Measurements from ENCODE around the gene FOXK2. TPM values are rescaled to one million over a fixed set of nuclear protein-coding genes. Genes with fewer than 3 reads are reported as not detected.

Gene FOXK2
- total RNA-seq, 2 experiments from 2014 or later = 76.2 to 144 TPM

DNA sequence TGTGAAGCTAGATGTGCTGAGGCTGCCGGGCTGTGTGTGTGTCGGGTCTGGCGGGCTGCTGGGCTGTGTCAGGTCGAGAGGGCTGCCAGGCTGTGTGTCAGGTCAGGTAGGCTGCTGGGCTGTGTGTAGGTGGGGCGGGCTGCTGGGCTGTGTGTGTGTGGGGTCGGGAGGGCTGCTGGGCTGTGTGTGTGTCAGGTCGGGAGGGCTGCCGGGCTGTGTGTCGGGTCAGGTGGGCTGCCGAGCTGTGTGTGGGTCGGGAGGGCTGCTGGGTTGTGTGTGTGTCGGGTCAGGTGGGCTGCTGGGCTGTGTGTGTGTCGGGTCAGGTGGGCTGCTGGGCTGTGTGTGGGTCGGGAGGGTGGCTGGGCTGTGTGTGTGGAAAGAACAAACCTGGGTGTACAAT, 120.1 kb downstream of the FOXK2 start:
- H3K4me1 ChIP-seq (ENCODE audit: insufficient read depth, low read length, poor library complexity, severe bottlenecking) = no peaks in the 10 kb centered on the region
- no peak overlapping the region for H3K4me3 ChIP-seq (ENCODE audit: low read depth, low read length, poor library complexity, severe bottlenecking)
- H3K9me2 ChIP-seq (ENCODE audit: insufficient read depth, low read length) = no peaks in the 10 kb centered on the region
- intact Hi-C loops (cut with micrococcal nuclease; ENCODE audit: unreplicated experiment) = no loop called here
- no peaks in the 10 kb centered on the region for H3K9me3 ChIP-seq (ENCODE audit: low read length)
- TF ChIP-seq EZH2phosphoT487 (IDR thresholded peaks at IDR 0.05; ENCODE audit: borderline replicate concordance, low read depth, low read length) = no peak
- TF ChIP-seq, protein P1, sequence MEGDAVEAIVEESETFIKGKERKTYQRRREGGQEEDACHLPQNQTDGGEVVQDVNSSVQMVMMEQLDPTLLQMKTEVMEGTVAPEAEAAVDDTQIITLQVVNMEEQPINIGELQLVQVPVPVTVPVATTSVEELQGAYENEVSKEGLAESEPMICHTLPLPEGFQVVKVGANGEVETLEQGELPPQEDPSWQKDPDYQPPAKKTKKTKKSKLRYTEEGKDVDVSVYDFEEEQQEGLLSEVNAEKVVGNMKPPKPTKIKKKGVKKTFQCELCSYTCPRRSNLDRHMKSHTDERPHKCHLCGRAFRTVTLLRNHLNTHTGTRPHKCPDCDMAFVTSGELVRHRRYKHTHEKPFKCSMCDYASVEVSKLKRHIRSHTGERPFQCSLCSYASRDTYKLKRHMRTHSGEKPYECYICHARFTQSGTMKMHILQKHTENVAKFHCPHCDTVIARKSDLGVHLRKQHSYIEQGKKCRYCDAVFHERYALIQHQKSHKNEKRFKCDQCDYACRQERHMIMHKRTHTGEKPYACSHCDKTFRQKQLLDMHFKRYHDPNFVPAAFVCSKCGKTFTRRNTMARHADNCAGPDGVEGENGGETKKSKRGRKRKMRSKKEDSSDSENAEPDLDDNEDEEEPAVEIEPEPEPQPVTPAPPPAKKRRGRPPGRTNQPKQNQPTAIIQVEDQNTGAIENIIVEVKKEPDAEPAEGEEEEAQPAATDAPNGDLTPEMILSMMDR (conservative IDR thresholded peaks at IDR 0.05; ENCODE audit: low read length) = no peak
- ChIA-PET POLR2A (no interaction called here), CTCF (ENCODE audit: unreplicated experiment) (no interaction called here)
- no peak overlapping the region for H2AFZ ChIP-seq (ENCODE audit: low read length)
- no peaks in the 10 kb centered on the region for H4K20me1 ChIP-seq (ENCODE audit: insufficient read depth, low read length)
- peaks cover 97% of the 10 kb centered on the region for H3K36me3 ChIP-seq (ENCODE audit: insufficient read depth, low read length)
- no peak for DNase-seq (ENCODE audit: low spot score)
- peaks cover 86% of the 10 kb centered on the region for H3K79me2 ChIP-seq (ENCODE audit: insufficient read depth, low read depth, low read length)
- no peak overlapping the region for H3K4me2 ChIP-seq (ENCODE audit: low read length)
- BruUV-seq (replicated peaks) = no TSS peak
- no peak overlapping the region for H3K27ac ChIP-seq (ENCODE audit: low read depth, low read length, poor library complexity, severe bottlenecking)

DNA sequence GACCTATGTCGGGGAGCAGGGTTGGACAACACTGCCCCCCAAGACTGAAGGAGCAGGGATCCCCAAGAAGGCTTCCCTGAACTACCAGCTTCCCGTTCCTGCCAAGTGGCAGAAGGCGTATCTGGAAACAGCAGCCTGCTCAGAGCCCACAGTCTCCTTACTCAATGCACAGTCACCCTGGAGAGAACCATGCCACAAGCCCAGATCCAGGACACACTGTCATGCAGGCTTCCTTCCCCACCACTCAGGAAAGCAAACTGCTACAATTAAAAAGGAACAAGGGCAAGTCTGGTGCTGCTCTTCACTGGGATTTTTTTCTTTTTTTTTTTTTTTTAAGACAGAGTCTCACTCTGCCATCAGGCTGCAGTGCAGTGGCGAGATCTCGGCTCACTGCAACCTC, 120.5 kb downstream of the FOXK2 start:
- ChIA-PET CTCF (ENCODE audit: unreplicated experiment) (no interaction called here), POLR2A (interaction anchor here (0.7 to 1.0 kb wide), 2 partner anchors 10 to 181 kb away, joined by 3 to 6 read pairs; no protein-coding TSS in a partner anchor)
- H2AFZ ChIP-seq (ENCODE audit: low read length) = no peak overlapping the region
- no TSS peak for BruUV-seq (replicated peaks)
- H3K9me2 ChIP-seq (ENCODE audit: insufficient read depth, low read length) = no peaks in the 10 kb centered on the region
- no peak for DNase-seq (ENCODE audit: low spot score)
- TF ChIP-seq, protein P1 (conservative IDR thresholded peaks at IDR 0.05; ENCODE audit: low read length) = no peak
- TF ChIP-seq EZH2phosphoT487 (IDR thresholded peaks at IDR 0.05; ENCODE audit: borderline replicate concordance, low read depth, low read length) = no peak
- no peaks in the 10 kb centered on the region for H3K9me3 ChIP-seq (ENCODE audit: low read length)
- H3K4me2 ChIP-seq (ENCODE audit: low read length) = no peak overlapping the region
- intact Hi-C loops (cut with micrococcal nuclease; ENCODE audit: unreplicated experiment) = no loop called here
- H3K79me2 ChIP-seq (ENCODE audit: insufficient read depth, low read depth, low read length) = peaks cover 86% of the 10 kb centered on the region
- no peaks in the 10 kb centered on the region for H4K20me1 ChIP-seq (ENCODE audit: insufficient read depth, low read length)
- H3K27ac ChIP-seq (ENCODE audit: low read depth, low read length, poor library complexity, severe bottlenecking) = no peak overlapping the region
- no peaks in the 10 kb centered on the region for H3K4me1 ChIP-seq (ENCODE audit: insufficient read depth, low read length, poor library complexity, severe bottlenecking)
- H3K4me3 ChIP-seq (ENCODE audit: low read depth, low read length, poor library complexity, severe bottlenecking) = no peak overlapping the region
- peaks cover 97% of the 10 kb centered on the region for H3K36me3 ChIP-seq (ENCODE audit: insufficient read depth, low read length)

DNA sequence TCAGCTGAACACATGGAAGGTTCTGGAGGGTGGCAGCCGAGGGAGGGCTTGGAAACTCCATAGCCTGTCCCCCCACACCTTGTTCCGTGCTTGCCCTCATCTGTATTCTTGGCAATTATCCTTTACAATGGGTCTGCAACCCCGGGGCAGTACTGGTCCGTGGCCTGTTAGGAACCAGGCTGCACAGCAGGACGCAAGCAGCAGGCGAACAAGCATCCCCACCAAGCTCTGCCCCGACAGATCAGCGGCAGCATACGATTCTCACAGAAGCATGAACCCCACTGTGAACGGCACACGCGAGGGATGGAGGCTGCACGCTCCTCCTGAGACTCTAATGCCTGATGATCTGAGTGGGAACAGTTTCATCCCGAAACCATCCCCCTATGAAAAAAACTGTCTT, 122.5 kb downstream of the FOXK2 start:
- peaks cover 89% of the 10 kb centered on the region for H3K36me3 ChIP-seq (ENCODE audit: insufficient read depth, low read length)
- peaks cover 12% of the 10 kb centered on the region; the same call in 1 of the 2 replicates for H4K20me1 ChIP-seq (ENCODE audit: insufficient read depth, low read length)
- no peak for DNase-seq (ENCODE audit: low spot score)

More for the DNA sequence above, 122.5 kb downstream of the FOXK2 start:
- POLR2A ChIA-PET = no interaction called here
- TF ChIP-seq EZH2phosphoT487 (IDR thresholded peaks at IDR 0.05; ENCODE audit: borderline replicate concordance, low read depth, low read length) = no peak
- TF ChIP-seq, protein P1 (conservative IDR thresholded peaks at IDR 0.05; ENCODE audit: low read length) = no peak
- Histone ChIP-seq H3K4me3 (ENCODE audit: low read depth, low read length, poor library complexity, severe bottlenecking) (no peak overlapping the region), H3K4me1 (ENCODE audit: insufficient read depth, low read length, poor library complexity, severe bottlenecking) (peaks cover 7% of the 10 kb centered on the region), H3K79me2 (ENCODE audit: insufficient read depth, low read depth, low read length) (peaks cover 87% of the 10 kb centered on the region), H3K9me3 (ENCODE audit: low read length) (no peaks in the 10 kb centered on the region), H3K27ac (ENCODE audit: low read depth, low read length, poor library complexity, severe bottlenecking) (no peak overlapping the region), H3K9me2 (ENCODE audit: insufficient read depth, low read length) (no peaks in the 10 kb centered on the region), H2AFZ (ENCODE audit: low read length) (no peak overlapping the region), H3K4me2 (ENCODE audit: low read length) (no peak overlapping the region)
- CTCF ChIA-PET (ENCODE audit: unreplicated experiment) = no interaction called here
- no TSS peak for BruUV-seq (replicated peaks)
- intact Hi-C loops (cut with micrococcal nuclease; ENCODE audit: unreplicated experiment) = no loop called here
